ENCODE results near the gene COL4A6. TPM values are rescaled to one million over a fixed set of nuclear protein-coding genes. Genes with fewer than 3 reads are reported as not detected.

COL4A6 gene
- total and polyA plus RNA-seq, 2 experiments from 2014 or later = 4.0 to 12.9 TPM

GRCh38 chrX:108167211-108167872 lies 270.9 kb downstream of the COL4A6 start:
- Histone ChIP-seq H3K27me3 (no peaks in the 10 kb centered on the region), H3K9me2 (replicated peaks; ENCODE audit: insufficient read depth) (no peaks in the 10 kb centered on the region), H3K4me3 (no peak overlapping the region), H3K9me3 (ENCODE audit: low read depth) (no peaks in the 10 kb centered on the region), H3K4me1 (ENCODE audit: insufficient read depth) (no peaks in the 10 kb centered on the region), H3K4me2 (no peak overlapping the region), H3K36me3 (replicated peaks; ENCODE audit: insufficient read depth, low read depth) (no peaks in the 10 kb centered on the region), H3K79me2 (no peaks in the 10 kb centered on the region), H3K27ac (no peak overlapping the region), H2AFZ (no peak overlapping the region), H4K20me1 (ENCODE audit: insufficient read depth, poor library complexity, severe bottlenecking) (no peaks in the 10 kb centered on the region)
- no peak for DNase-seq (ENCODE audit: low spot score)
- WGBS (ENCODE audit: low lambda C conversion rate, missing lambda C conversion rate) = 65% methylated on average over 5 of the region's 5 CpGs
- TF ChIP-seq CTCF (IDR thresholded peaks at IDR 0.05; ENCODE audit: poor library complexity) (no peak), EZH2 (IDR thresholded peaks at IDR 0.05; ENCODE audit: borderline replicate concordance) (no peak), EZH2phosphoT487 (IDR thresholded peaks at IDR 0.05; ENCODE audit: low read depth, severe bottlenecking, unreplicated experiment) (no peak)

- TF ChIP-seq EZH2phosphoT487 (IDR thresholded peaks at IDR 0.05; ENCODE audit: low read depth, severe bottlenecking, unreplicated experiment) = no peak
- TF ChIP-seq CTCF (IDR thresholded peaks at IDR 0.05; ENCODE audit: poor library complexity) = peak; percentile 49
- DNase-seq (ENCODE audit: low spot score) = peak; percentile 52
- WGBS (ENCODE audit: low lambda C conversion rate, missing lambda C conversion rate) = 70% methylated on average over 7 of the region's 7 CpGs
- H3K4me3 ChIP-seq = no peak overlapping the region
- H3K4me2 ChIP-seq = no peak overlapping the region
- H3K9me3 ChIP-seq (ENCODE audit: low read depth) = no peaks in the 10 kb centered on the region
- no peaks in the 10 kb centered on the region for H3K4me1 ChIP-seq (ENCODE audit: insufficient read depth)
- peak overlapping the region; percentile 13 for H2AFZ ChIP-seq
- H4K20me1 ChIP-seq (ENCODE audit: insufficient read depth, poor library complexity, severe bottlenecking) = no peaks in the 10 kb centered on the region
- H3K27ac ChIP-seq = peak overlapping the region; percentile 20
- no peaks in the 10 kb centered on the region for H3K9me2 ChIP-seq (replicated peaks; ENCODE audit: insufficient read depth)
- H3K27me3 ChIP-seq = no peaks in the 10 kb centered on the region
- no peaks in the 10 kb centered on the region for H3K36me3 ChIP-seq (replicated peaks; ENCODE audit: insufficient read depth, low read depth)
- H3K79me2 ChIP-seq = no peaks in the 10 kb centered on the region
Measured at GRCh38 chrX:108165383-108166111, 272.7 kb downstream of the COL4A6 start.

- Histone ChIP-seq H3K9me2 (replicated peaks; ENCODE audit: insufficient read depth) (no peaks in the 10 kb centered on the region), H3K79me2 (no peaks in the 10 kb centered on the region), H3K36me3 (replicated peaks; ENCODE audit: insufficient read depth, low read depth) (no peaks in the 10 kb centered on the region), H3K27ac (no peak overlapping the region), H3K4me3 (no peak overlapping the region), H3K9me3 (ENCODE audit: low read depth) (no peaks in the 10 kb centered on the region), H3K27me3 (no peaks in the 10 kb centered on the region), H3K4me2 (no peak overlapping the region), H4K20me1 (ENCODE audit: insufficient read depth, poor library complexity, severe bottlenecking) (no peaks in the 10 kb centered on the region), H3K4me1 (ENCODE audit: insufficient read depth) (no peaks in the 10 kb centered on the region), H2AFZ (no peak overlapping the region)
- 92% methylated on average over 7 of the region's 7 CpGs for WGBS (ENCODE audit: low lambda C conversion rate, missing lambda C conversion rate)
- no peak for TF ChIP-seq CTCF (IDR thresholded peaks at IDR 0.05; ENCODE audit: poor library complexity)
- no peak for TF ChIP-seq EZH2 (IDR thresholded peaks at IDR 0.05; ENCODE audit: borderline replicate concordance)
- no peak for TF ChIP-seq EZH2phosphoT487 (IDR thresholded peaks at IDR 0.05; ENCODE audit: low read depth, severe bottlenecking, unreplicated experiment)
- DNase-seq (ENCODE audit: low spot score) = no peak
Measured at GRCh38 chrX:108163333-108164082, 274.7 kb downstream of the COL4A6 start.

Measured in hepatocyte (in vitro differentiated cells).